SU-DHL-6 (cell line): Measurements from ENCODE around the gene LRRC4.

Source experiments
- H2AFZ ChIP-seq: fragments of 200-600 bp; sonication (generic); 2 replicates; pipeline ENCODE4 v1.6.1; 2014; ENCODE audit warnings: low read depth, mild to moderate bottlenecking, moderate library complexity, mixed read lengths, antibody characterized with exemption, low read length; ENCODE audit not compliant: severe bottlenecking
- H3F3A ChIP-seq: fragments of 200-600 bp; shearing (Covaris generic); 2 replicates; pipeline ENCODE4 v1.6.0; 2016; ENCODE audit warnings: antibody characterized with exemption, mild to moderate bottlenecking; ENCODE audit not compliant: insufficient read depth
- H3K27ac ChIP-seq: fragments of 200-600 bp; sonication (generic); 2 replicates; pipeline ENCODE4 v1.5.1; 2016; ENCODE audit warnings: low read depth, mild to moderate bottlenecking, low read length, moderate library complexity, mixed read lengths
- H3K27me3 ChIP-seq: fragments of 200-600 bp; sonication (generic), shearing (Covaris generic); 2 replicates; pipeline ENCODE4 v1.6.0; 2014; ENCODE audit warnings: mild to moderate bottlenecking, low read length
- H3K36me3 ChIP-seq: fragments of 200-600 bp; sonication (generic); 2 replicates; pipeline ENCODE4 v1.6.1; 2014; ENCODE audit warnings: mild to moderate bottlenecking, low read length, mixed read lengths
- H3K4me2 ChIP-seq: fragments of 300-600, 200-600 bp; shearing (Covaris generic), sonication (generic); 2 replicates; pipeline ENCODE4 v1.6.0; 2014; ENCODE audit warnings: low read length, low read depth, mild to moderate bottlenecking; ENCODE audit not compliant: poor library complexity, severe bottlenecking
- H3K4me3 ChIP-seq: fragments of 200-600 bp; sonication (generic); 2 replicates; pipeline ENCODE4 v1.5.1; 2014; ENCODE audit warnings: antibody characterized with exemption, low read length, mild to moderate bottlenecking, mixed read lengths; ENCODE audit not compliant: insufficient read depth, poor library complexity, severe bottlenecking
- H3K79me2 ChIP-seq: fragments of 200-600 bp; sonication (generic); 2 replicates; pipeline ENCODE4 v1.6.1; 2014; ENCODE audit warnings: mild to moderate bottlenecking, low read length, moderate library complexity; ENCODE audit not compliant: insufficient read depth
- H3K9ac ChIP-seq: fragments of 200-600 bp; sonication (generic); 2 replicates; pipeline ENCODE4 v1.7.0; 2014; ENCODE audit warnings: mild to moderate bottlenecking, low read length
- H3K9me2 ChIP-seq: fragments of 200-600 bp; sonication (generic); replicated peaks from 2 replicates; pipeline ENCODE4 v1.6.1; 2014; ENCODE audit warnings: low read length; ENCODE audit not compliant: insufficient read depth
- H3K9me3 ChIP-seq: fragments of 200-600 bp; sonication (generic); 2 replicates; pipeline ENCODE4 v1.6.1; 2014; ENCODE audit warnings: low read length, mixed read lengths; ENCODE audit not compliant: insufficient read depth
- H4K20me1 ChIP-seq: fragments of 200-600 bp; sonication (generic); 2 replicates; pipeline ENCODE4 v1.6.1; 2014; ENCODE audit warnings: low read depth, mild to moderate bottlenecking, antibody characterized with exemption, low read length, moderate library complexity, mixed read lengths
- CTCF ChIP-seq: fragments of 200-600 bp; sonication (generic); IDR thresholded peaks from one replicate; pipeline ENCODE4 v1.5.1; 2017; ENCODE audit warnings: antibody characterized with exemption, mild to moderate bottlenecking, low read length, moderate library complexity; ENCODE audit not compliant: insufficient read depth, poor library complexity, severe bottlenecking
- EZH2phosphoT487 ChIP-seq: fragments of 200-600 bp; sonication (generic), shearing (Covaris generic); conservative IDR thresholded peaks from 2 replicates; pipeline ENCODE4 v1.6.1; 2018; ENCODE audit warnings: mild to moderate bottlenecking, antibody characterized with exemption, low read length, moderate library complexity, mixed read lengths

The LRRC4 gene

DNA sequence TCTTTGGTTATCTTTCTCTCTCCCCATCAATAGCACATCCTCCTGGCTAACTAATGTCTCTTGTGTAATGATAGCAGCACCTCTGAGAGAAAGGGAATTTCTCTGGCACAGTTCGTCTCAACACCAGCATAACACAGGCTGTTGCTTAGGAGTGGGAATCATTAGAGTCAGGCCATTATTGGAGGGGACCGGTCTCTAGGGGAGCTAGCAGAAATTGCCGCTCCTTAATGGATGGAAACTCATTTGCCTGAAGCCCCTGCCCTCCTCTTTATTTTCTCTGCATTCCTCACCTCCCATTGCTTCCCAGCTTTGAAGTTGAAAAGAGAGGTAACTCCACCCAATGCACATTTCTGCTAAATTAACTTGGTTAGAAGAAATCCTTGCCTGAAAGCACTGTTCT, 11.9 kb downstream of the LRRC4 start:
- Histone ChIP-seq H3K27me3 (no peaks in the 10 kb centered on the region), H3K9me2 (no peaks in the 10 kb centered on the region), H3F3A (no peaks in the 10 kb centered on the region), H3K27ac (no peak overlapping the region), H3K36me3 (no peaks in the 10 kb centered on the region), H3K4me2 (no peak overlapping the region), H4K20me1 (no peaks in the 10 kb centered on the region), H3K9ac (no peak overlapping the region), H3K79me2 (no peaks in the 10 kb centered on the region), H3K9me3 (no peaks in the 10 kb centered on the region), H2AFZ (no peak overlapping the region), H3K4me3 (no peak overlapping the region)
- TF ChIP-seq CTCF: no peak
- TF ChIP-seq EZH2phosphoT487: no peak

- Histone ChIP-seq H3K79me2 (no peaks in the 10 kb centered on the region), H3K36me3 (no peaks in the 10 kb centered on the region), H4K20me1 (no peaks in the 10 kb centered on the region), H3K27ac (no peak overlapping the region), H2AFZ (no peak overlapping the region), H3K9me2 (no peaks in the 10 kb centered on the region), H3K9me3 (no peaks in the 10 kb centered on the region), H3K4me2 (no peak overlapping the region), H3K4me3 (no peak overlapping the region), H3K27me3 (no peaks in the 10 kb centered on the region), H3K9ac (no peak overlapping the region), H3F3A (no peaks in the 10 kb centered on the region)
- no peak for TF ChIP-seq CTCF
- no peak for TF ChIP-seq EZH2phosphoT487
These were observed 13.1 kb downstream of the LRRC4 start for GRCh38 chr7:128017862-128018845.

DNA sequence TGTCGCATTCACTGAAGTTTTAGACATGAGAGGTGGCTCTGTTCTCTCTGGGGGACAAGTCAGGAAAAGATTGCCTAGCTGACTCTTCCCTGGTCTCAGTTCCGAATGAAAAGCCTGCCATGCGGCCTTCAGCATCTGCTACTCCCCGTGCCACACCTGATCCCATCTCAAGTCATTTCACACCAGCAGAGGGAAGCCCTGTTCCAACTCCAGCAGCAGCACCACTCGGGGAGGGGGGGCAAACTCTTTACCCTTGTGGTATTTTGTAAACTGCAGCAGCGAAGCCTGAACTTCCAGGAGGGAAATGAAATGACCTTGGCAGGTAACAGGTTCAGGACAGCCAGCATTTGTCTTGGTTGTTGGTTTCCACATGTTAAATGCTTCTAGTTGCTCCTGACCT, 13.8 kb downstream of the LRRC4 start:
- H3K4me2 ChIP-seq: no peak overlapping the region
- H2AFZ ChIP-seq: no peak overlapping the region
- H3K27me3 ChIP-seq: no peaks in the 10 kb centered on the region
- H3K36me3 ChIP-seq: no peaks in the 10 kb centered on the region
- H3K79me2 ChIP-seq: no peaks in the 10 kb centered on the region
- H3K4me3 ChIP-seq: no peak overlapping the region
- no peaks in the 10 kb centered on the region for H3F3A ChIP-seq
- H4K20me1 ChIP-seq: no peaks in the 10 kb centered on the region
- H3K9ac ChIP-seq: no peak overlapping the region
- TF ChIP-seq CTCF (no peak), EZH2phosphoT487 (no peak)
- H3K9me3 ChIP-seq: no peaks in the 10 kb centered on the region
- no peaks in the 10 kb centered on the region for H3K9me2 ChIP-seq
- no peak overlapping the region for H3K27ac ChIP-seq
